Psoas muscle (tissue), 8 donors: ENCODE results near the gene C15orf40. TPM values are rescaled to one million over a fixed set of nuclear protein-coding genes. Genes with fewer than 3 reads are reported as not detected.

Experiments used
- ATAC-seq, 4 donors: fragments of 200-7000 bp; cut with Tn5 transposase; one replicate each; pipeline ENCODE4 v1.9.1; 2020; ENCODE audit warnings: moderate library complexity in 3 of 4, mild to moderate bottlenecking in 2 of 4
- DNase-seq, 2 donors: peaks; one replicate each; pipeline ENCODE4 v3.0.0-alpha.2; 2020
- H3K27ac ChIP-seq: fragments of 200-600 bp; one replicate; pipeline ENCODE4 v1.8.0; 2022
- H3K27me3 ChIP-seq, 3 donors: fragments of 200-600 bp in 1 of 3; one replicate each; pipeline versions ENCODE4 v1.6.1 to v1.8.0; 2013 to 2022; ENCODE audit warnings: low read length in 2 of 3, mild to moderate bottlenecking in 2 of 3, moderate library complexity in 1 of 3; ENCODE audit not compliant: insufficient read depth in 3 of 3
- H3K36me3 ChIP-seq, 2 donors: fragments of 200-600 bp in 1 of 2; one replicate each; pipeline versions ENCODE4 v1.6.1 to v1.8.0; 2013 to 2022; ENCODE audit warnings: low read depth in 1 of 2, mild to moderate bottlenecking in 1 of 2, moderate library complexity in 1 of 2; ENCODE audit not compliant: insufficient read depth in 1 of 2
- H3K4me1 ChIP-seq: fragments of 200-600 bp; one replicate; pipeline ENCODE4 v1.8.0; 2022
- H3K4me3 ChIP-seq: fragments of 200-600 bp; one replicate; pipeline ENCODE4 v1.8.0; 2022; ENCODE audit warnings: mild to moderate bottlenecking
- H3K9me3 ChIP-seq: fragments of 200-600 bp; one replicate; pipeline ENCODE4 v1.8.0; 2022
- CTCF ChIP-seq: fragments of 200-600 bp; IDR thresholded peaks from one replicate; pipeline ENCODE4 v1.8.0; 2022; ENCODE audit warnings: antibody characterized with exemption
- WGBS, 3 donors: extraction: QIAGEN DNeasy Blood & Tissue Kit; methylation state at CpG; one replicate each; pipeline versions ENCODE4 v1.1.6 to v1.1.7; 2013; 5-methylcytosine and 5-hydroxymethylcytosine counted together
- intact Hi-C, 2 donors: fragments of 100-400 bp; cut with DNase I; formaldehyde crosslinking; loops; one replicate each; pipeline versions ENCODE4 v1.11.0 to v1.14.2; 2022
- polyA plus RNA-seq, 3 donors: library from polyadenylated mRNA; stranded (reverse); fragments of 200-250 nt; gene quantifications; one replicate each; pipeline ENCODE4 v1.2.3, GENCODE V29; 2013
- total RNA-seq, 4 donors: library from RNA; stranded (reverse); fragmentation: NEBNext Ultra II Directional in 2 of 4; extraction: Animal tissue kit (Norgen Biotek cat#: 25700) in 2 of 4; gene quantifications; one replicate each; pipeline versions ENCODE4 v1.2.1 to v1.2.4, GENCODE V29; 2021 to 2023
- donor health status: healthy with polysubstance abuse.
- donor health status: DM: no; HTN: no; CAD: no; lungs with moderate emphysema.
- donor health status: Bipolar disorder and iron deficiency.
- donor health status: healthy.
- donor health status: DM: yes; HTN: yes; CAD: no.
- donor health status: DM: no; HTN: no; CAD: no.
- donor health status: DM: no; HTN: no; CAD: no.
- donor health status: DM: yes; HTN: yes; CAD: no.

C15orf40 gene
- total and polyA plus RNA-seq, 7 donors: 6.3 to 16.2 (median 11.3) TPM

GRCh38 chr15:82964890-82965289, 46.5 kb downstream of the C15orf40 start:
- Histone ChIP-seq H3K4me1 (peaks cover 18% of the 10 kb centered on the region), H3K4me3 (no peak overlapping the region), H3K27ac (peak overlapping the region; percentile 76), H3K27me3 (no peaks in the 10 kb centered on the region), H3K9me3 (no peaks in the 10 kb centered on the region), H3K36me3 (no peaks in the 10 kb centered on the region)
- WGBS, 3 donors: 95 to 99% (median 96%) methylated on average over 5 of the region's 5 CpGs
- ATAC-seq (no peak), DNase-seq (no peak)
- no peak for TF ChIP-seq CTCF
- intact Hi-C loops: no loop called here

- Histone ChIP-seq H3K36me3 (no peaks in the 10 kb centered on the region), H3K27me3 (no peaks in the 10 kb centered on the region), H3K9me3 (no peaks in the 10 kb centered on the region), H3K27ac (peak overlapping the region; percentile 76), H3K4me3 (no peak overlapping the region), H3K4me1 (peaks cover 22% of the 10 kb centered on the region)
- intact Hi-C loops: no loop called here
- 36 to 47% (median 45%) methylated on average over 7 of the region's 7 CpGs for WGBS, 3 donors
- ATAC-seq (peak; percentile 92 to 94 (median 92)), DNase-seq (peak; percentile 41 to 82)
- TF ChIP-seq CTCF: no peak
Measured at GRCh38 chr15:82963471-82964341, 47.7 kb downstream of the C15orf40 start.

GRCh38 chr15:82960766-82961165, 50.7 kb downstream of the C15orf40 start:
- 89 to 91% (median 90%) methylated on average over 3 of the region's 3 CpGs for WGBS, 3 donors
- Histone ChIP-seq H3K4me1 (peaks cover 24% of the 10 kb centered on the region), H3K9me3 (no peaks in the 10 kb centered on the region), H3K36me3 (no peaks in the 10 kb centered on the region), H3K27ac (no peak overlapping the region), H3K4me3 (no peak overlapping the region), H3K27me3 (no peaks in the 10 kb centered on the region)
- no peak for TF ChIP-seq CTCF
- intact Hi-C loops: no loop called here
- DNase-seq (no peak), ATAC-seq (no peak)

GRCh38 chr15:82959423-82959822, 52.0 kb downstream of the C15orf40 start:
- ATAC-seq (peak in 1 of 4 donors; percentile 4), DNase-seq (no peak)
- H3K27ac ChIP-seq: peak overlapping the region; percentile 71
- intact Hi-C loops: no loop called here
- no peaks in the 10 kb centered on the region for H3K9me3 ChIP-seq
- H3K36me3 ChIP-seq: no peaks in the 10 kb centered on the region
- WGBS, 3 donors: 62 to 78% (median 77%) methylated on average over 5 of the region's 5 CpGs
- TF ChIP-seq CTCF: no peak
- no peaks in the 10 kb centered on the region for H3K27me3 ChIP-seq
- peaks cover 24% of the 10 kb centered on the region for H3K4me1 ChIP-seq
- no peak overlapping the region for H3K4me3 ChIP-seq
